GM21360 (cell line): ENCODE measurements around the gene KYAT1.

Experiments
- ATAC-seq: cut with Tn5 transposase; IDR thresholded peaks from one replicate; pipeline ENCODE4 v1.9.1; 2021; ENCODE audit warnings: mild to moderate bottlenecking, moderate library complexity; ENCODE audit not compliant: unreplicated experiment

The KYAT1 gene

GRCh38 chr9:128909859-128910258, 28.1 kb upstream of the KYAT1 start:
- no peak for ATAC-seq

- no peak for ATAC-seq
Measured at GRCh38 chr9:128908372-128908771, 26.6 kb upstream of the KYAT1 start.

- no peak for ATAC-seq
Measured at GRCh38 chr9:128906741-128907140, 25.0 kb upstream of the KYAT1 start.

- no peak for ATAC-seq
Measured at GRCh38 chr9:128905964-128906363, 24.2 kb upstream of the KYAT1 start.

- no peak for ATAC-seq
Measured at GRCh38 chr9:128903871-128904620, 22.3 kb upstream of the KYAT1 start.

- no peak for ATAC-seq
Measured at GRCh38 chr9:128903079-128903461, 21.3 kb upstream of the KYAT1 start.

GRCh38 chr9:128902351-128903078, 20.8 kb upstream of the KYAT1 start:
- ATAC-seq = no peak

- ATAC-seq = no peak
Measured at GRCh38 chr9:128901822-128902221, 20.1 kb upstream of the KYAT1 start.

- ATAC-seq = no peak
Measured at GRCh38 chr9:128901379-128901778, 19.6 kb upstream of the KYAT1 start.

- ATAC-seq = no peak
Measured at GRCh38 chr9:128899566-128900322, 18.0 kb upstream of the KYAT1 start.

GRCh38 chr9:128898845-128899565, 17.3 kb upstream of the KYAT1 start:
- no peak for ATAC-seq

- ATAC-seq = no peak
Measured at GRCh38 chr9:128898382-128898781, 16.6 kb upstream of the KYAT1 start.

GRCh38 chr9:128895556-128895955, 13.8 kb upstream of the KYAT1 start:
- ATAC-seq = no peak

GRCh38 chr9:128894764-128895163, 13.0 kb upstream of the KYAT1 start:
- ATAC-seq = no peak

GRCh38 chr9:128893354-128893753, 11.6 kb upstream of the KYAT1 start:
- ATAC-seq = no peak

- ATAC-seq = no peak
Measured at GRCh38 chr9:128892221-128892921, 10.6 kb upstream of the KYAT1 start.

GRCh38 chr9:128891321-128892220, 9.8 kb upstream of the KYAT1 start:
- no peak for ATAC-seq

GRCh38 chr9:128887914-128888350, 6.2 kb upstream of the KYAT1 start:
- ATAC-seq = no peak

GRCh38 chr9:128887049-128887448, 5.3 kb upstream of the KYAT1 start:
- no peak for ATAC-seq
